KG1 (cell line): ENCODE results near the gene AHRR.
"Not testable (repeated sequence)": the region's sequence is repeated elsewhere in the genome, so short reads cannot be mapped to it uniquely, and the experiment has no call there.

Experiments
- DNase-seq: peaks from one replicate; lab custom pipeline; 2025; lab: John Stamatoyannopoulos, UW

AHRR gene

DNA sequence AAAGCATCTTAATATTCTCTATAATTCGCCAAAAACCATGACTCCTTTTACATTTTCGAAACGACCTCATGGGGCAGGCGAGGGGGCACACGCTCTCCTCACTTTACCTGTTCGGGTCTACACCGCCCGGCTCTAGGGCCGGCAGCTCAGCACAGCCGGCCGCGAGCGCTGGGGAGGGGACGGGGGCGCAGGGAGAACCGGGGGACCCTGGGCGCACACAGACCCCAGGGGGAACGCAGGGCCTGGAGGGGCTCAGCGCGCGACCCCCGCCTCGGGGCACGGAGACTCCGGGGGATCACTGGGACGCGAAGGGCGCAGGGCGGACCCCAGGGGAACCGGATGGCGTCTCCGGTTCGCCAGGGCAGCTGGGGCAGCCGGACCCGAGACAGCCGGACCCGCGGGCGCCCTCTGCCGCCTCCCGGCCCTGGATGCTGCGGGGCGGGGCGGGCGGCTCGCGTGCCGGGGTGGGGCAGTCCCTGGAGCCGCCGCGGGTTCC, at the start of gene AHRR:
AHRR (plus strand) TSS at position 485 of the 496 bp plus-strand sequence. CDS start 22,189 bp downstream, outside the sequence.
- no peak for DNase-seq

DNA sequence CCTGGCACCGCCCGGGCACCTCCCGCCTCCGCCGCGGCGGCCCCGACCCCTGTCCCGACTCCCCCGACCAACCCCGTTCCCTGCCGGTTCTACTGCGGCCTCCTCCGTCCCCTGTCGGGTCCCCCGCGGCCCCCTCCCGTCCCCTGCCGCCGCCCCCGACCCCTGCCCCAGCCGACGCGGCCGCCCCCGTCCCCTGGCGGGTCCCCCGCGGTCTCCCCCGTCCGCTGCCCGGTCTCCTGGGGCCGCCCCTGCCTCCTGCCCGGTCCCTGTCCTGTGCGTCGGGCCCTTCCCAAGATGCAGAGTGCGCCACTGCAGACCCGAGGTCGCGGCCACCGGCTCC, 49.7 kb upstream of the AHRR start:
- not testable (repeated sequence) for DNase-seq

DNA sequence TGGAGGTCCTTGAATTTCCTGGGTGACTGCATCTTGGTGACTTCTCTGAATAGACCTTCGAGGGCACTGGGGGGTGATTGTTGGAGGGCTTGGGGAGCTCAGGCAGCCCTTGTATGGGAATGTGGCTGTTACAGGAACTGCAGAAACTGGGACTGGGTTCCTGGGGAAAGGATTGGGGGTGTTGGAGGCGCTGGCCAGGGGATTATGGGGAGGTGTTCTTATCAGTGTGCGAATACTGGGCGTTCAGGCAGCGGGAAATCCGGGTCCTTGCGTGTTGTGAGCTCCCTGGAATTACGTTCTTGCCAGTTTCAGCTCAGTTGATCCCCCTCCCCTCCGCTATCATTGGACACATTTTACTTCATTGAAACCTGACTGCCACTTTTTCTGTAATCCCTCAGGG, 48.4 kb upstream of the AHRR start:
- DNase-seq = not testable (repeated sequence)

DNA sequence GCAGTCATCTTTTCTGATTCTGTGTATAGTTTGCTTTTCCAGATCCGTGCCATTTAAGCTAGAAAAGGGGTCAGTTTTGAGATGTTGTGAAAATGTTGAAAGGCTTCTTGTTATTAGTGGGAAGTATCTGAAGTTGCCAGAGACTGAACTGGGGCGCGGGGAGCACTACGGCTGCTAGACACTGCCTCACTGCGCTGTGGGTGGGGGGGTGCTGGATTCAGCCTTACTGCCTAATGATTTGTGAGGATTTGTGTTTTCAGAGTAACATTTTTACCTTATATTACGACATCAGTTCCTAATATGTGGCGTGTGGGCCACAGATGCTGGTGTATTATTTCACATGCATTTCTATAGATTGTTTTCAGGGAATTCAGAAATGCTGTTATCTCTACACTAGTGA, 48.0 kb upstream of the AHRR start:
- DNase-seq = not testable (repeated sequence)

DNA sequence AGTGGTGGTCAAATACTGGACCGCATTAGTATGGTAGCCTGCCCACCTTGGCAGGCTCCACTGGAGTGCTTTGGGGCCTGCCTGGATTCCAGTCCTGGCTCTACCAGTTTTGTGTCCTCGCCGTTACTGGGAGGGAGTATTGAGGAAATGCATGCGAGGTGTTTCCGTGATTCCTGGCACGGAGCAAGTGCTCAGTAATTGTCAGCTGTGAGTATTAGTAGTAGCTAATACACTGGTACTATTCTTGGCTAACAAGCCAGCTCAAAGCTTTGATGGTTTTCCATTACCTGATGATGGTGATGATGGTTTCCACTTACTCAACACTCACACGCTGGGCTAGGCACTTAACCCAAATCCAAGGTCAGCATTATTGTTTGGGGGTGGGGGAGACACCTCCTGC, 47.2 kb upstream of the AHRR start:
- not testable (repeated sequence) for DNase-seq

DNA sequence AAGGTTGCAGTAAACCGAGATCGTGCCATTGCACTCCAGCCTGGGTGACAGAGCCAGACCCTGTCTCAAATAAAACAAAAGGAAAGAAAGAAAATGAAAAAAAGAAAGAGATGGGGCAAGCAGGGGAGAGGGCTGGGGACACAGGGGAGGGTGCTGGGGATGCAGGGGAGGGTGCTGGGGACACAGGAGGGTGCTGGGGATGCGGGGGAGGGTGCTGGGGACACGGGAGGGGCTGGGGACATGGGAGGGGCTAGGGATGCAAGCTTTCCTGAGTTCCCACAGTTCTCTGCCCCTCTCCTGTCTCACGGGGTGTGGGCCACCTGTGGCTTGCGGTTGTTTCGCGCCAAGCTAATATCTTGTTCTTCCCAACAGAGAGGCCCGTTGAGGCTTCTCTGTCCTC, 42.9 kb upstream of the AHRR start:
- no peak for DNase-seq

DNA sequence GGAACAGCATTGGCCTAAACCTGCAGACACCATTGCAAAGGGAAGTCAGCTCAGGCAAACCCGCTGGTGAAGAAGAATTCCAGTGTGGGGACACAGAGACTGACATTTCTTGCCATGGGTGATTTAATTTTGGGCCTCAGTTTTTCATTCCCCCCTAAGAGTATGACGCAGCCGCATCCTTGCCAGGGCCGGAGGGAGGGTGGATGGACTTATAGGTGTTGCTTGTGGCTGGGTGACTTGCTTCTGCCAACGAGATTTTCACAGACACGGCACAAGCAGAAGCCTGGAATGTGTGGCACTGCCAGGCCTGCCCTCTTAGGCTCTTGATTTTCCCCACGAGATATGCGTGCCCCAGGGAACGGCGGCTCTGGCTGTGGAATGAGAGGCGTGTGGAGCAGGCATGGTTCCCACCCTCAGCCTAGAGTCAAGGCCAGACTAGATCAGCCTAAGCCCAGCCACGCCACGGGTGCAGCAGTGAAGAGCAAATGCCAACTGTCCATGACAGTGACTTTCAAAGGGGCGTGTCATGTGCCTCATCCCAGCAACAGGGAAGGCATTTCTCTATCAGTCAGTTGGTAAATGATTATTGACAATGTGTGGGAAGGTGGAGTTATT, 42.4 kb upstream of the AHRR start:
- not testable (repeated sequence) for DNase-seq

DNA sequence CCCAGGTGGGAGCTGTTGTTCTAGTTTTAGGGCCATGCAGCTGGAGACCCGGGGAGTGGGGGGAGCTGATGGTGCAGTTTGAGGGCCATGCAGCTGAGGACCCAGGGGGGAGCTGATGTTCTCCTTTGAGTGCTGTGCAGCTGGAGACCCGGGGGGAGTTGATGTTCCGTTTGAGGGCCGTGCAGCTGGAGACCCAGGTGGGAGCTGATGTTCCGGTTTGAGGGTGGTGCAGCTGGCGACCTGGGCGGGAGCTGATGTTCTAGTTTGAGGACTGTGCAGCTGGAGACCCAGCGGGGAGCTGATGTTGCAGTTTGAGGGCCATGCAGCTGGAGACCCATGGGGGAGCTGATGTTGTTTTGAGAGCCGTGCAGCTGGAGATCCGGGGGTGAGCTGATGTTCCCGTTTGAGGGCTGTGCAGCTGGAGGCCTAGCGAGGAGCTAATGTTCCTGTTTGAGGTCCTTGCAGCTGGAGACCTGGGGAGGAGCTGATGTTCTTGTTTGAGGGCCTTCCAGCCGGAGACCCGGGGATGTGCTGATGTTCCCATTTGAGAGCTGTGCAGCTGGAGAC, 35.4 kb upstream of the AHRR start:
- DNase-seq = no peak

DNA sequence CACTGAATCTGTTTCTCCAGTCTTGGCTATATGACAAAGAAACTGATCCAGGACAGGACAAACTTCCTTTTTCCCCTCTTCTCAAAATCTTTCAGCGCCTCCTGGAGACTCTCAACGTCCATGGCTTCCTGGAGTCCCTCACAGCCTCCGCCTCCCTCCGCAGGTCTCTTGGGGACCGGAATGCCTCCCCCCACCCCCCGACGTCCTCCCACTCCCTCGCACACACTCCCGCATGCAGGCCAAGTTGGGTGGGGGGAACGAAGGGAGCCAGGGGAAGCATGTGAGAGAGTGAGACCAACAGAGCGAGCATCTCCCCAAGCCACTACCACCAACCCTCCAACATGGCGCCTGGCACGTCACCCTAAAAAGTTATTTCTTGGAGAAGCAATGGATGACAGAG, 31.3 kb upstream of the AHRR start:
- not testable (repeated sequence) for DNase-seq

DNA sequence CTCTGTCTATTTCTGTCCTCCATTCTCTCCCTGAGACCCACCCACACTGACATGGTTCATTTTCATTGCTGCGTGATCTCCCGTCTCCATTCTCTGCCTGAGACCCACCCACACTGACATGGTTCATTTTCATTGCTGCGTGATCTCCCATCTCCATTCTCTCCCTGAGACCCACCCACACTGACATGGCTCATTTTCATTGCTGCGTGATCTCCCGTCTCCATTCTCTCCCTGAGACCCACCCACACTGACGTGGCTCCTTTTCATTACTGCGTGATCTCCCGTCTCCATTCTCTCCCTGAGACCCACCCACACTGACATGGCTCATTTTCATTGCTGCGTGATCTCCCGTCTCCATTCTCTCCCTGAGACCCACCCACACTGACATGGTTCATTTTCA, 30.2 kb upstream of the AHRR start:
- not testable (repeated sequence) for DNase-seq

DNA sequence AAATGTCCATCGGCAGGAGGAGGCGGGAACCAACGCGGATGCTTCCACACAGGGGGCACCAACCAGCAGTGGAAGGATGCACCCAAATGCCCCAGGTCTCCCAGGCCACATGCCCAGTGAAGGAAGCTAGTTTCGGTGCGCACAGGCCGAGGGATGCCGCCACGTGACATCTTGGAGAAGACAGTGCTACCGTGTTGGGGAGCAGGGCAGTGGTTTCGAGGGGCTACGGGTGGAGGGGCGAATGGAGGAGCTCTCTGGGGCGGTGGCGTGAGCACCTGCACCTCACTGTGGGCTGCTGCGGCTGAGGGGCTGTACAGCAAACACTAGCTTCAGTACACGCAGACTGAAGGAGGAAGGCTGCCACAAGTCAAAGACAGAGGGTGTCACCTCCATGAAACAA, 26.7 kb upstream of the AHRR start:
- DNase-seq = not testable (repeated sequence)

DNA sequence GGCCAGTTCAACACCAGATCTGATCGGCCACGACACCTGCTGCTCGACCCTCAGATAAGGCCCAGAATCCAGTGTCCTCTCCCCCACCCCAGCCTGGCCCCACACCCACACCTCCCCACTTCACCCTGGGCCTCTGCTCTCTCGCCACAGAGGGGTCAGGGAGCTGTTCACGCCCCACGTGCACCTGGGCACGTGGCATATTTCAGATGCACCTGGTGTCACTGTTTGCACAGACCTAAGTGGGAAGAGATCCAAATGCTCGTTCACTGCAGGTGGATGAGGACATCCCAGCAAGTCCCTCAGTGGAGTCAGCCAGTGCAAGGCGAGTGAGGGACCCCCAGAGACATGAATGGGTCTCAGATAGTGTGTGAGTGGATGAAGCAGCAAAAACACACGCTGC, 25.3 kb upstream of the AHRR start:
- DNase-seq = not testable (repeated sequence)

DNA sequence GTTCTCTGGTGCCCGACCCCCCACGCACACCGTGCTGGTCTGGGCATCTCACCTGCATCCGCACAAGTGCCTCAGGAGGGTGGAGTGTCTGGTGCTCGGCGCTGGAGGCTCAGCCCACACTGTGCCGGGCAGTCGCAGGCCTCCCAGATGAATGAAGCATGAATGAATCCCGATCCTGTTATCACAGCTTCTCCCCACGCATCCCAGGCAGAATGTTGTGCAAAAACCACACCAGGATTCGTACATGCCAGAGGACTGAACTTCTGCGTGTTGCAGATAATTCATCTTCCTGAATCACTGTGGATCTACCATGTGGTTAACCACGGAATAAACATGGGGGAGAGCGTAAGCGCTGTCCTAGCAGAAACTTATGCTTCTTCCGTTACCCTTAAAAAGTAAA, 24.6 kb upstream of the AHRR start:
- not testable (repeated sequence) for DNase-seq

DNA sequence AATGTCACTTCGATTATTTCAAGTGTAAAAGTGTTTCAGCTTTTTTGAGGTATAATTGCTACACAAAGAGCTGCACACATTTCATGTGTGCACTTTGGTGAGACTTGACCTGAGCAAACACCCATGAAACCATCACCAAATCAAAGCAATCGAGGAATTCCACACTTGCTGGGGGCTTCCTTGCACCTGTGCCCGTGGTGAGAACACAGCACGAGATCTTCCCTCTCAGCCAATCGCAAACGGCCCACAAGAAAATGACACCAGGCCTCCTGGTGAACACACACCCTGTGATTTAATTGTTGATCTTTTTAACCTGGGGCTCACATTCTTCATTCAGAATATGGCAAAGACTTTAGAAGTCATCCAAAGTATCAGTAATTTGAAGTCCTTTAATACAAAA, 24.1 kb upstream of the AHRR start:
- DNase-seq = not testable (repeated sequence)

DNA sequence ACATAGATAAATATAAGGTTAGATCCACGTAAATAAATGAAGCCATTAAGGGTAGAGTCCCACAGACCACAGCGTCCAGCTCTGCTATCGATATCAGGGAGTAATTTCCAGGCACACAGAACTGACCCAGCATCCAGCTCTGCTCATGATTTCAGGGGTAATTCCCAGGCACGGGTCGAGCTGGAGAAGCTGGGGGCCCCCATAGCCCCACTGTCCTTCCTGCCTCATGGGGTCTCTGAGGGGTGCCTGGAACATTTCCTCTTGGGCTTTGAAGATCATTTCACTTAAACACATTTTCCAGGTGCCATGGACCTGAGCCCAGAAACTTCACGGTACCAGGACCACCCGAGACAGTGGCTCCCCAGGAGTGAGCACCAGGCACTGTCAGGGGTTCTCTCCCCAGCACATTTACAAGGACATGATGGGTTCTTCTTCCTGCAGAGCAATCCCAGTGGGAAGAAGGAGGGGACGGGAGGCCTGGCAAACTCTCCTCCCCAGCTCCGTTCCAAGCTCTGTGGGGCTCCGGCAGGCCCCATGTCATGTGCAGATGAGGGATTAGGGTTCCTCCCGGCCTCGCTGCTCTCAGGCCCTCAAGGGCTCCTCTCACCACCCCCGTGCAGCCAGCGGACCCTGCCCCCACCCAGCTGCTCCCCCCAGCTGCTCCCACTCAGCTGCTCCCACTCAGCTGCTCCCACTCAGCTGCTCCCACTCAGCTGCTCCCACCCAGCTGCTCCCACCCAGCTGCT, 23.4 kb upstream of the AHRR start:
- not testable (repeated sequence) for DNase-seq

DNA sequence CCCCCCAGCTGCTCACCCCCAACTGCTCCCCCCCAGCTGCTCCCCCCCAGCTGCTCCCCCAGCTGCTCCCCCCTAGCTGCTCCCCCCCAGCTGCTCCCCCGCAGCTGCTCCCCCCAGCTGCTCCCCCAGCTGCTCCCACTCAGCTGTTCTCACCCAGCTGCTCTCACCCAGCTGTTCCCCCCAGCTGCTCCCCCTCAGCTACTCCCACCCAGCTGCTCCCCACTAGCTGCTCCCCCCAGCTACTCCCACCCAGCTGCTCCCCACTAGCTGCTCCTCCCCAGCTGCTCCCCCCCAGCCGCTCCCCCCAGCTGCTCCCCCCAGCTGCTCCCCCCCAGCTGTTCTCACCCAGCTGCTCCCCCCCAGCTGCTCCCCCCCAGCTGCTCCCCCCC, 22.8 kb upstream of the AHRR start:
- no peak for DNase-seq

DNA sequence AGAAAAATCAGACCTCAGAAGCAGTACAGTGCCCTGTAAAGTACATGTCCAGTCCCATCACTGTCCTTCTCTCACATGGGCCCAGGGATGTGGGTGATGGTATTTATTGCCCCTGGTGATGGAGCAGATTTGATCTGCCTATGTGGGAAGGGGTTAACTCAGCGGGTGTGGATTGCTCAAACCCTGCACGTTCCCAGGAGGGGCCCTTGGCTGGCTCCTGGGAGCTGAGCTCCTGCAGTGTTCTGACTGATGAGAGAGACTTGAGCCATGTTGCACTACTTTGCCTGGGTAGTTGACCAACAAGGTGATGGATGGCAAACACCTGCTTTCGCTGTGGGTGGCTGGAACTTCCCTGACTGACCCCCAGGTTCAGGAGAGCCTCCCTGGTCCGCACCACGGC, 21.6 kb upstream of the AHRR start:
- not testable (repeated sequence) for DNase-seq

DNA sequence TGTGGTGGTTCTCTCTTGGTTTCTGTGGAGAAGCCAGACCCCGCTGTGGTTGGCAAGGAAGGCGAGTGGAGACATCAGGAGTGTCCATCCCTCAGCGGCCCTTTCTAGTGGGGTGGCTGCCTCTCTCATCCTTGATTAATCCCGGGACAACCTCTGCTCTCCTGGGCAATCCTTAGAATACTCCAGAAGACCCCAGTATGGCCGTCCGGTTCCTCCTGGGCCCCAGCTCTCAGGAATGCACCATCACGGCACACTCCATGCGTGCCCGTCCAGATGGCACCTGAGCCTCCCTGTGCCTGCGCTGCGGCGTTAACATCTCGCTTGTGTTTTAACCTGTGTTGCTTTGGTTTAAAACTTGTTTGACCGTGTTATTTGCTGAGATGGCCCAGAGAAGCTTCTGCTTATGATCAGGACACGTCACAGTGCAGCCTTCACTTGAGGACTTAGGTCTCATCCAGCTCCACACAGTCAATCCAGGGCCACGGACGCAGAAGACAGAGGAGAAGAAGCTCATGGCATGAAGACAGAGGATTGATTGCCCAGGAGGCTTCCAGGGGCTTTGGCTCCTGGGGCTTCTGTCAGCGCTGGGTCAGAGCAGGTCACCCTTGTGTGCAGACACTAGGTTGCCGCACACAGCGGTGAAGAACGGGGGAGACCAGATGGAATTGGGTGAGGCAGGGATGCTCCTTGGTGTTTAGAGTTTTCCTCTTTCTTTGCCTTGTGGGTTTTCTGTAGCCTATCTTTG, 20.7 kb upstream of the AHRR start:
- DNase-seq = not testable (repeated sequence)

DNA sequence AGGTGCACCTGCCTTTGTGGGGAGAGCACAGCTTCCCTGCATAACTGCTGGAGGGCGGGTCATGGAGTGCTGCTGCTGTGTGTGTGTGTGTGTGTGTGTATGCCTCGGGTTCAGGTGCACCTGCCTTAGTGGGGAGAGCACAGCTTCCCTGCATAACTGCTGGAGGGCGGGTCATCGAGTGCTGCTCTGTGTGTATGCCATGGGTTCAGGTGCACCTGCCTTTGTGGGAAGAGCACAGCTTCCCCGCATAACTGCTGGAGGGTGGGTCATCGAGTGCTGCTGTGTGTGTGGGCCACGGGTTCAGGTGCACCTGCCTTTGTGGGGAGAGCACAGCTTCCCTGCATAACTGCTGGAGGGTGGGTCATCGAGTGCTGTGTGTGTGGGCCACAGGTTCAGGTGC, 19.1 kb upstream of the AHRR start:
- not testable (repeated sequence) for DNase-seq

DNA sequence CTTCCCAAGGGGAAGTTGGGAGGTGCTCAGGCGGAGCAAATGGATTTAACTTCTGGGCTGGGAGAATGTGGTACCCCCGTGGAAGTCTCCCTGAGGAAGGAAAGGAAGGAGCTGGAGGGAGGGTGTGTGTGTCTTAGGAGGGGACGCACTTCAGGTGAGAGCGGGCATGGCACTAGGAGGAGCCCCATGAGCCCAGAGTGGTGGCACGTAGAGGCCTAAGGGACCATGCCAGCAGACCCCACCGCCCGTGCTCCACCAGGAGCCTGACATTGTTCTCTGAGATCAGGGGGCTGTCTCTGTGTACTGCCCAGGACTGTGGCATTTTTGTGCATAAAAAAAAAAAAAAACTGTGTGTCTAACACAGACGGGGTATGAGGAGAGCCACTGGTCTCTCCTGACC, 18.5 kb upstream of the AHRR start:
- no peak for DNase-seq

DNA sequence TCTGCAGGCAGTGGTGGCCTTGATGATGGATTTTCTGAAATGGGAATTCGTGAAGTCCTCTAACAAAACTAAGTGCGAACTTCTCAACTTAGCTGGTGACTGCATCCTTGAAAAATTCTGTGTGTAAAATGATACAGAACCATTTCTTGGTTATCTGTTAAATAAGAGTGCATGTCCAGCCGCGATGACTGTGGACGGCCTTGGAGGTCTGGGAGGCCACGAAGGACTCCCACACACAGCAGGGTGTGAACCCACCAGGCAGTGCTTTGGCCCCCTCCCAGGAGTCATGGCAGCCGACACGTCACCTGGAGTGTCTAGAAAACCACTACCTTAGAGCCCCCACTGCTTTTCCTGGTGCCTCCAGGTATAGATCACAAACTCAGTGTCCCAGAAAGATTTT, 17.8 kb upstream of the AHRR start:
- not testable (repeated sequence) for DNase-seq

DNA sequence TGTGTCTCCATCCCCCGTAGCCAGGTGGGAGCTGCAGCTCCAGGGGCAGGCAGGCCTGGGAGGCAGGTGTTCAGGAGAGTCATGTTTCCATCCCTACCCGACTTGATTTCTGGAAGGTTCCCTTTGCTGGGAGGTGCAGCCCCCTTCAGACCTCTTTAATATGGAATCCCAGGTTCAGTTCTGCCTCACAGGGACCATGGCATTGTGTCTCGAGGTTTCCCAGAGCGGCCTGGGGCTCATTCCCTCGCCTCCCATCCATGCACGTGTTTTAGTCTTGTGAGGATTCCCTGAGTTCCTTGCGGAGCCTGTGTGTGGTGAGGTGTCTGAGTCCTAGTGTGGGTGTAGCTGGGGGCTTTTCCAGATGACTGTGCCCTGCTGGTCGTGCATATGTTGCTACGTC, 16.5 kb upstream of the AHRR start:
- DNase-seq = no peak

DNA sequence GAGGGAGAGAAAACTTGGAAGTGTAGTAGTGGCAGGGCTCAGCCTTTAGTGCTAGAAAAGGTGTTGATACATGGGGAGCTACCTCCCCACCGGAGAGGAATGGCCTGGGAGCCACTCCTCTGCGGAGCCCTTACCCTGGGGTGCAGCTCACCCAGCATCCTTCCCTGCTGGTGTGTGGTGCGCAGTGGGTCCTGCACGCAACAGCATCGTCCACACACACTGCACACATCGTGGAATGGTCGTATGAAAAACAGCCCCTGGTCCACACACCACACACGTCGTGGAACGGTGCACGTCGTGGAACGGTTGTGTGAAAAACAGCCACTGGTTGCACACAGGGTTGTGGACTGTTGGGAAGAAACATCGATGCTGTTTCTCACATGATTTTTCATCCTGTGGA, 16.1 kb upstream of the AHRR start:
- DNase-seq = no peak
